Calu3 (cell line): ENCODE results near the gene UACA. TPM values are rescaled to one million over a fixed set of nuclear protein-coding genes. Genes with fewer than 3 reads are reported as not detected.

Experiments
- BruUV-seq: library from RNA; stranded (reverse); fragments of 400-500 nt; replicated peaks from 2 replicates; lab custom pipeline; 2021; lab: Mats Ljungman, UMichigan
- CTCF ChIA-PET: fragments of 300-600 bp; sonication (Branson Sonifier 250); formaldehyde crosslinking; loops from one replicate; lab custom pipeline; 2022; ENCODE audit warnings: antibody characterized with exemption; lab: Charles Lee
- DNase-seq: peaks from one replicate; pipeline ENCODE4 v3.0.0; 2022
- H3K27ac Mint-ChIP-seq: one replicate; pipeline ENCODE4 v1.8.0; 2022; ENCODE audit warnings: mixed read lengths; ENCODE audit not compliant: unreplicated experiment
- H3K27me3 Mint-ChIP-seq: one replicate; pipeline ENCODE4 v1.8.0; 2022; ENCODE audit warnings: mixed read lengths; ENCODE audit not compliant: unreplicated experiment
- H3K36me3 Mint-ChIP-seq: one replicate; pipeline ENCODE4 v1.8.0; 2022; ENCODE audit warnings: mild to moderate bottlenecking, moderate library complexity, mixed read lengths; ENCODE audit not compliant: insufficient read depth, unreplicated experiment
- H3K4me1 Mint-ChIP-seq: one replicate; pipeline ENCODE4 v1.8.0; 2022; ENCODE audit warnings: mild to moderate bottlenecking, low read depth, mixed read lengths; ENCODE audit not compliant: unreplicated experiment
- H3K4me3 Mint-ChIP-seq: one replicate; pipeline ENCODE4 v1.8.0; 2022; ENCODE audit warnings: mild to moderate bottlenecking, low read depth, moderate library complexity, mixed read lengths; ENCODE audit not compliant: unreplicated experiment
- H3K9me3 Mint-ChIP-seq: one replicate; pipeline ENCODE4 v1.8.0; 2022; ENCODE audit warnings: low read depth, mixed read lengths; ENCODE audit not compliant: unreplicated experiment
- intact Hi-C: fragments of 100-400 bp; cut with micrococcal nuclease; formaldehyde crosslinking; loops from one replicate; pipeline ENCODE4 v1.10.0; 2022; ENCODE audit not compliant: unreplicated experiment
- total RNA-seq: library from RNA; stranded (reverse); gene quantifications from 2 replicates; pipeline ENCODE4 v1.2.3, GENCODE V29; 2022
- TF ChIP-seq, protein P1 (sequence below): fragments of 200-600 bp; IDR thresholded peaks from one replicate; pipeline ENCODE4 v1.8.0; 2022; ENCODE audit warnings: antibody characterized with exemption; ENCODE audit not compliant: unreplicated experiment

The UACA gene
- total RNA-seq, 1 experiment from 2014 or later: 35.5 TPM

GRCh38 chr15:70712271-70712670 is 51.1 kb downstream of the UACA start:
- Mint-ChIP-seq H3K27me3 (no peaks in the 10 kb centered on the region), H3K27ac (no peak overlapping the region), H3K36me3 (no peaks in the 10 kb centered on the region), H3K9me3 (no peaks in the 10 kb centered on the region), H3K4me1 (peaks cover 28% of the 10 kb centered on the region), H3K4me3 (no peak overlapping the region)
- CTCF ChIA-PET: no interaction called here
- TF ChIP-seq, protein P1, sequence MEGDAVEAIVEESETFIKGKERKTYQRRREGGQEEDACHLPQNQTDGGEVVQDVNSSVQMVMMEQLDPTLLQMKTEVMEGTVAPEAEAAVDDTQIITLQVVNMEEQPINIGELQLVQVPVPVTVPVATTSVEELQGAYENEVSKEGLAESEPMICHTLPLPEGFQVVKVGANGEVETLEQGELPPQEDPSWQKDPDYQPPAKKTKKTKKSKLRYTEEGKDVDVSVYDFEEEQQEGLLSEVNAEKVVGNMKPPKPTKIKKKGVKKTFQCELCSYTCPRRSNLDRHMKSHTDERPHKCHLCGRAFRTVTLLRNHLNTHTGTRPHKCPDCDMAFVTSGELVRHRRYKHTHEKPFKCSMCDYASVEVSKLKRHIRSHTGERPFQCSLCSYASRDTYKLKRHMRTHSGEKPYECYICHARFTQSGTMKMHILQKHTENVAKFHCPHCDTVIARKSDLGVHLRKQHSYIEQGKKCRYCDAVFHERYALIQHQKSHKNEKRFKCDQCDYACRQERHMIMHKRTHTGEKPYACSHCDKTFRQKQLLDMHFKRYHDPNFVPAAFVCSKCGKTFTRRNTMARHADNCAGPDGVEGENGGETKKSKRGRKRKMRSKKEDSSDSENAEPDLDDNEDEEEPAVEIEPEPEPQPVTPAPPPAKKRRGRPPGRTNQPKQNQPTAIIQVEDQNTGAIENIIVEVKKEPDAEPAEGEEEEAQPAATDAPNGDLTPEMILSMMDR: no peak
- intact Hi-C loops: no loop called here
- DNase-seq: no peak
- BruUV-seq: no TSS peak

DNA sequence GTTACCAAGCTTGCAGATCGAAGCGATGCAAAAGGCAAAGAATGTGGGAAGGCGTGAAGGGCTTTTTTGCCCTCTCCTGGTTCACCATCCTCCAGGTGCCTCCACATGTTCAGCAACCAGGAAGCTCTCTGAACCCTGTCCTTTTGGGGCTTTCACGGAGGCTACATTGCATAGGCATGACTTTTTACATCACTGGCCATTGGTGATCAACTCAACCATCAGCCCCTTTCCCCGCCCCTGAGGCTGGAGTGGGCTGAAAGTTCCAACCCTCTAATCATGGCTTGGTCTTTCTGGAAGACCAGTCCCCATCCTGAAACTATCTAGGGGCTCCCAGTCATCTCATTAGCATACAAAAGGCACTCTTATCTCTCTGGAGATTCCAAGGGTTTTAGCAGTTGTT is 52.6 kb downstream of the UACA start:
- CTCF ChIA-PET: no interaction called here
- H3K27ac Mint-ChIP-seq: no peak overlapping the region

GRCh38 chr15:70708839-70709238 is 54.5 kb downstream of the UACA start:
- BruUV-seq: no TSS peak
- H3K4me1 Mint-ChIP-seq: peaks cover 22% of the 10 kb centered on the region
- intact Hi-C loops: no loop called here
- no peak for DNase-seq
- no peaks in the 10 kb centered on the region for H3K27me3 Mint-ChIP-seq
- CTCF ChIA-PET: no interaction called here
- H3K4me3 Mint-ChIP-seq: no peak overlapping the region
- TF ChIP-seq, protein P1: no peak
- no peak overlapping the region for H3K27ac Mint-ChIP-seq
- no peaks in the 10 kb centered on the region for H3K36me3 Mint-ChIP-seq
- H3K9me3 Mint-ChIP-seq: no peaks in the 10 kb centered on the region

More for the DNA sequence above, 52.6 kb downstream of the UACA start:
- Mint-ChIP-seq H3K27me3 (no peaks in the 10 kb centered on the region), H3K4me1 (peaks cover 21% of the 10 kb centered on the region), H3K9me3 (no peaks in the 10 kb centered on the region), H3K36me3 (no peaks in the 10 kb centered on the region), H3K4me3 (no peak overlapping the region)
- intact Hi-C loops: no loop called here
- TF ChIP-seq, protein P1: no peak
- no peak for DNase-seq
- no TSS peak for BruUV-seq

DNA sequence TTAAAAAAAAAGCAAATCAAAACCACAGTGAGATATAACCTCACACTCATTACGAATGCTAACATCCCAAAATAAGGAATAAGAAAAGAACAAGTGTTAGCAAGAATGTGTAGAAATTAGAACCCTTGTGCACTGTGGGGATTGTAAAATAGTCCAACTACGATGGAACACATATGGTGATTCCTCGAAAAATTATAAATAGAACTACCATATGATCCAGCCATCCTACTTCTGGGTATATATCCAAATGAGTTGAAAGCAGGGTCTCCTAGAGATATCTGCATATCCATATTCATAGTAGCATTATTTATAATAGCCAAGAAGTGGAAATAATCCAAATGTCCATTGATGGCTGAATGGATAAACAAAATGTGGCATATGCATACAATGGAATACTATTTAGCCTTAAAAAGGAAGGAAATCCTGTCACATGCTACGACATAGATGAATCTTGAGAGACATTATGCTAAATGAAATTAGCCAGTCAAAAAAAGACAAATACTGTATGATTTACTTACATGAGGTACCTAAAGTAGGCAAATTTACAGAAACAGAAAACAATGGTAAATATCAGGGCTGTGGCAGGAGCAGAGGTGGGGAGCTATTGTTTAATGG is 55.6 kb downstream of the UACA start:
- H3K27me3 Mint-ChIP-seq: no peaks in the 10 kb centered on the region
- peaks cover 22% of the 10 kb centered on the region for H3K4me1 Mint-ChIP-seq
- TF ChIP-seq, protein P1: no peak
- CTCF ChIA-PET: interaction anchor here (0.7 kb wide), 1 partner anchor 998 kb away, joined by 3 read pairs; no protein-coding TSS in a partner anchor
- no peak overlapping the region for H3K4me3 Mint-ChIP-seq
- no peak overlapping the region for H3K27ac Mint-ChIP-seq
- DNase-seq: no peak
- H3K9me3 Mint-ChIP-seq: no peaks in the 10 kb centered on the region
- no peaks in the 10 kb centered on the region for H3K36me3 Mint-ChIP-seq
- no TSS peak for BruUV-seq
- intact Hi-C loops: no loop called here
